22Rv1 (cell line): Measurements from ENCODE around the gene DIAPH2.

ENCODE experiments used
- H3K27ac ChIP-seq: fragments of 450-650 bp; 2 replicates; pipeline ENCODE4 v1.5.1; 2017
- CTCF ChIP-seq: fragments of 450-650 bp; IDR thresholded peaks from 2 replicates; pipeline ENCODE4 v1.5.1; 2017; ENCODE audit warnings: mild to moderate bottlenecking
- ZFX ChIP-seq: fragments of 450-650 bp; IDR thresholded peaks from 2 replicates; pipeline ENCODE4 v1.6.1; 2017; ENCODE audit warnings: antibody characterized with exemption, borderline replicate concordance

The DIAPH2 gene

GRCh38 chrX:97057349-97057909 lies 372.8 kb downstream of the DIAPH2 start:
- TF ChIP-seq CTCF (no peak), ZFX (no peak)
- peak overlapping the region; percentile 66 for H3K27ac ChIP-seq

GRCh38 chrX:97060020-97060419 lies 375.4 kb downstream of the DIAPH2 start:
- TF ChIP-seq ZFX = no peak
- TF ChIP-seq CTCF = no peak
- no peak overlapping the region for H3K27ac ChIP-seq

GRCh38 chrX:97065066-97065465 lies 380.4 kb downstream of the DIAPH2 start:
- H3K27ac ChIP-seq = no peak overlapping the region
- TF ChIP-seq ZFX (no peak), CTCF (no peak)

GRCh38 chrX:97065973-97066372 lies 381.3 kb downstream of the DIAPH2 start:
- no peak for TF ChIP-seq CTCF
- no peak for TF ChIP-seq ZFX

GRCh38 chrX:97066381-97066780 lies 381.7 kb downstream of the DIAPH2 start:
- no peak overlapping the region for H3K27ac ChIP-seq
- TF ChIP-seq CTCF (no peak), ZFX (no peak)

More at GRCh38 chrX:97065973-97066372, 381.3 kb downstream of the DIAPH2 start:
- no peak overlapping the region for H3K27ac ChIP-seq

- H3K27ac ChIP-seq = no peak overlapping the region
- no peak for TF ChIP-seq CTCF
- no peak for TF ChIP-seq ZFX
Measured at GRCh38 chrX:97070346-97070745, 385.7 kb downstream of the DIAPH2 start.

GRCh38 chrX:97074400-97074799 lies 389.8 kb downstream of the DIAPH2 start:
- no peak overlapping the region for H3K27ac ChIP-seq
- TF ChIP-seq ZFX (no peak), CTCF (no peak)
